HepG2 (cell line): ENCODE results near the gene ZNF554. TPM values are rescaled to one million over a fixed set of nuclear protein-coding genes. Genes with fewer than 3 reads are reported as not detected.

ENCODE experiments used
- ATAC-seq: fragments of 200-7000 bp; cut with Tn5 transposase; 3 replicates; pipeline ENCODE4 v1.9.1; 2020; ENCODE audit warnings: mild to moderate bottlenecking, moderate library complexity
- BruUV-seq: library from RNA; stranded (reverse); fragments of 400-500 nt; replicated peaks from 2 replicates; lab custom pipeline; 2021; lab: Mats Ljungman, UMichigan
- CTCF ChIA-PET: fragments of 300-600 bp; formaldehyde crosslinking; extraction: SDS; loops from one replicate; lab custom pipeline; 2021; ENCODE audit warnings: low total read pairs, inconsistent platforms, low intra/inter-chr PET ratio; lab: Yijun Ruan, JAX
- POLR2A ChIA-PET: fragments of 350-600 bp; sonication (Branson Sonifier 250); formaldehyde crosslinking; loops from one replicate; lab custom pipeline; 2020; ENCODE audit warnings: antibody characterized with exemption, inconsistent platforms; lab: Yijun Ruan, JAX
- DNase-seq: peaks from one replicate; pipeline ENCODE4 v3.0.0-alpha.2; 2015; ENCODE audit warnings: low spot score
- FAIRE-seq: peaks from 3 replicates; lab custom pipeline; 2011; peaks lifted over from hg19 to GRCh38; lab: Jason Lieb, UNC
- H2AFZ ChIP-seq: one replicate; pipeline ENCODE4 v1.6.1; 2011; ENCODE audit warnings: low read length, inconsistent platforms
- H3K27ac ChIP-seq: fragments of 300-600 bp; 3 replicates; pipeline ENCODE4 v1.8.0; 2011; ENCODE audit warnings: mixed run types, mild to moderate bottlenecking, mixed read lengths, low read length, inconsistent platforms; ENCODE audit not compliant: insufficient read depth; ENCODE audit errors: extremely low read length
- H3K27me3 ChIP-seq, 2 experiments: fragments of 200-600 bp in 1 of 2; 2 replicates in 1 of 2; 3 replicates in 1 of 2; pipeline versions ENCODE4 v1.6.0 to v1.8.0; 2011; ENCODE audit warnings: low read length in 2 of 2, mild to moderate bottlenecking in 2 of 2, moderate library complexity in 2 of 2, inconsistent platforms in 1 of 2; ENCODE audit not compliant: insufficient read depth in 2 of 2, control insufficient read depth in 1 of 2
- H3K36me3 ChIP-seq, 2 experiments: fragments of 200-600 bp in 1 of 2; replicated peaks in 1 of 2; 2 replicates in 1 of 2; 3 replicates in 1 of 2; pipeline versions ENCODE4 v1.5.1 to v1.8.0; 2011; ENCODE audit warnings: low read length in 2 of 2, inconsistent platforms in 1 of 2; ENCODE audit not compliant: insufficient read depth in 2 of 2, control insufficient read depth in 1 of 2
- H3K4me1 ChIP-seq: 2 replicates; pipeline ENCODE4 v1.5.1; 2012; ENCODE audit warnings: low read length, inconsistent platforms; ENCODE audit not compliant: insufficient read depth
- H3K4me2 ChIP-seq: 2 replicates; pipeline ENCODE4 v1.6.0; 2011; ENCODE audit warnings: low read depth, low read length, inconsistent platforms
- H3K4me3 ChIP-seq, 3 experiments: fragments of 200-600 bp in 1 of 3; sonication (generic), shearing (Covaris generic) in 1 of 3; replicated peaks in 1 of 3; 2 replicates each; pipeline ENCODE4 v1.5.1; 2011 to 2016; ENCODE audit warnings: low read length in 3 of 3, inconsistent platforms in 2 of 3, low read depth in 2 of 3, mild to moderate bottlenecking in 2 of 3, control low read depth in 1 of 3, mixed read lengths in 1 of 3; ENCODE audit not compliant: insufficient read depth in 1 of 3
- H3K79me2 ChIP-seq: one replicate; pipeline ENCODE4 v1.6.1; 2011; ENCODE audit warnings: low read length, inconsistent platforms; ENCODE audit not compliant: insufficient read depth
- H3K9ac ChIP-seq: 2 replicates; pipeline ENCODE4 v1.6.0; 2011; ENCODE audit warnings: mild to moderate bottlenecking, low read depth, low read length, inconsistent platforms; ENCODE audit not compliant: insufficient read depth
- H3K9me3 ChIP-seq: 2 replicates; pipeline ENCODE4 v1.5.1; 2012; ENCODE audit warnings: mild to moderate bottlenecking, low read length
- H4K20me1 ChIP-seq: 2 replicates; pipeline ENCODE4 v1.6.0; 2011; ENCODE audit warnings: inconsistent platforms, mild to moderate bottlenecking, low read length, moderate library complexity; ENCODE audit not compliant: insufficient read depth
- AKNA ChIP-seq: sonication (generic); formaldehyde crosslinking; IDR thresholded peaks from 2 replicates; pipeline ENCODE4 v1.4.0; 2020; ENCODE audit warnings: missing genetic modification reagents, borderline replicate concordance
- EZH2 ChIP-seq: conservative IDR thresholded peaks from 2 replicates; pipeline ENCODE4 v1.6.1; 2012; ENCODE audit warnings: mild to moderate bottlenecking, low read depth, low read length, moderate library complexity
- HIVEP1 ChIP-seq: sonication (generic); formaldehyde crosslinking; IDR thresholded peaks from 2 replicates; pipeline ENCODE4 v1.4.0; 2020; ENCODE audit warnings: mild to moderate bottlenecking, missing genetic modification reagents
- JARID2 ChIP-seq: sonication (generic); formaldehyde crosslinking; IDR thresholded peaks from 2 replicates; pipeline ENCODE4 v1.8.1; 2023; ENCODE audit warnings: missing genetic modification reagents, inconsistent platforms; ENCODE audit not compliant: insufficient replicate concordance
- RFX3 ChIP-seq: IDR thresholded peaks from 2 replicates; pipeline ENCODE4 v1.6.1; 2016; ENCODE audit warnings: missing biosample characterization, missing genetic modification reagents
- YEATS4 ChIP-seq: sonication (generic); formaldehyde crosslinking; IDR thresholded peaks from 2 replicates; pipeline ENCODE4 v1.4.0; 2020; ENCODE audit warnings: missing genetic modification reagents, borderline replicate concordance
- ZNF616 ChIP-seq: sonication (generic); formaldehyde crosslinking; IDR thresholded peaks from 2 replicates; pipeline ENCODE4 v1.5.0; 2020; ENCODE audit warnings: low read depth, mild to moderate bottlenecking, missing genetic modification reagents
- ZNF644 ChIP-seq: IDR thresholded peaks from 2 replicates; pipeline ENCODE4 v1.6.1; 2016; ENCODE audit warnings: low read depth
- WGBS: methylation state at CpG from one replicate; pipeline ENCODE4 v1.1.6; 2017; ENCODE audit warnings: low lambda C conversion rate; 5-methylcytosine and 5-hydroxymethylcytosine counted together
- in situ Hi-C: cut with HindIII; loops from 2 replicates; pipeline ENCODE4 v1.10.0; 2017; ENCODE audit warnings: low pct_unique_long_range_greater_than_20kb; ENCODE audit not compliant: extremely low pct_ligation_motif_present
- intact Hi-C: fragments of 100-400 bp; cut with micrococcal nuclease; formaldehyde crosslinking; loops from one replicate; pipeline ENCODE4 v1.10.0; 2022; ENCODE audit not compliant: unreplicated experiment
- polyA plus RNA-seq, 8 experiments: library from polyadenylated mRNA; depleted of rRNA in 3 of 8; stranded (reverse) in 7 of 8; unstranded in 1 of 8; fragments of >200 nt; fragmentation: Illumina TruSeq in 4 of 8; extraction: Trizol in 4 of 8; gene quantifications; 2 replicates each; pipeline versions ENCODE4 v1.2.1 to v1.2.3, GENCODE V29; 2011 to 2016; ENCODE audit warnings: low read depth in 4 of 8, missing spikeins in 1 of 8, mixed read lengths in 1 of 8; ENCODE audit not compliant: insufficient read depth in 1 of 8
- total RNA-seq, 5 experiments: library from RNA; depleted of rRNA; stranded (reverse); fragments of >200 nt; fragmentation: Illumina TruSeq; extraction: Trizol; gene quantifications; 2 replicates each; pipeline ENCODE4 v1.2.3, GENCODE V29; 2016; ENCODE audit warnings: low read depth in 1 of 5
- TF ChIP-seq, protein P1 (sequence below): sonication (generic); formaldehyde crosslinking; IDR thresholded peaks from 2 replicates; pipeline ENCODE4 v1.5.1; 2020; ENCODE audit warnings: mild to moderate bottlenecking, missing genetic modification reagents, borderline replicate concordance

Gene ZNF554
- total and polyA plus RNA-seq, 2 of the 13 experiments (the other 11 are each of a cell fraction or from before 2014, with no cell fraction given): 2.2 to 2.7 TPM

DNA sequence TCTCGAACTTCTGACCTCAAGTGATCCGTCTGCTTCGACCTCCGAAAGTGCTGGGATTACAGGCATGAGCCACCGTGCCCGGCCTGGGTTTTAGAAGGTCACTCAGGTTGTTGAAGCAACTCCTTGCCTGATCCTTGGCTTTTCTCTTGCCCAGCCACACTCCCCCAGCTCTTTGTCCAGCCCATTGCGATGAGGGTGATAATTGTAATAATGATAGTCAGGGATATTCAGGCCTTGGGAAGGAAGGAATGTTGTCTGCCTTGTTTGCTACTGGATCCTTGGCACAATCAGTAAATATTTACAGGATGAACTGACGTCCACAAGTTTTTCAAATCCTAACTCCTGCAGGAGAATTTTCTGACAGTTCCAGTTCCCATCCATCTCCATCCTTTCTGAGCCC, 32.6 kb upstream of the ZNF554 start:
- FAIRE-seq (no peak), ATAC-seq (no peak), DNase-seq (no peak)
- Histone ChIP-seq H3K9me3 (no peaks in the 10 kb centered on the region), H3K36me3 (peaks cover 1 to 13% of the 10 kb centered on the region in 2 experiments; a peak in 2 of 5 replicates), H3K4me2 (peak overlapping the region; percentile 38; the same call in 1 of the 2 replicates), H3K4me1 (peaks cover 76% of the 10 kb centered on the region), H3K4me3 (no peak overlapping the region), H3K27ac (no peak overlapping the region), H4K20me1 (peaks cover 15% of the 10 kb centered on the region), H3K27me3 (no peaks in the 10 kb centered on the region; a peak in 1 of 5 replicates), H2AFZ (no peak overlapping the region), H3K79me2 (peaks cover 44% of the 10 kb centered on the region), H3K9ac (no peak overlapping the region)
- CTCF ChIA-PET: no interaction called here
- intact Hi-C loops (no loop called here), in situ Hi-C loops (no loop called here)
- BruUV-seq: no TSS peak
- 84% methylated on average over 8 of the region's 8 CpGs for WGBS
- TF ChIP-seq EZH2: no peak
- no peak for TF ChIP-seq AKNA (CRISPR knock-in tag)
- TF ChIP-seq HIVEP1 (CRISPR knock-in tag): no peak
- no peak for TF ChIP-seq ZNF644 (CRISPR knock-in tag)
- TF ChIP-seq, protein P1, sequence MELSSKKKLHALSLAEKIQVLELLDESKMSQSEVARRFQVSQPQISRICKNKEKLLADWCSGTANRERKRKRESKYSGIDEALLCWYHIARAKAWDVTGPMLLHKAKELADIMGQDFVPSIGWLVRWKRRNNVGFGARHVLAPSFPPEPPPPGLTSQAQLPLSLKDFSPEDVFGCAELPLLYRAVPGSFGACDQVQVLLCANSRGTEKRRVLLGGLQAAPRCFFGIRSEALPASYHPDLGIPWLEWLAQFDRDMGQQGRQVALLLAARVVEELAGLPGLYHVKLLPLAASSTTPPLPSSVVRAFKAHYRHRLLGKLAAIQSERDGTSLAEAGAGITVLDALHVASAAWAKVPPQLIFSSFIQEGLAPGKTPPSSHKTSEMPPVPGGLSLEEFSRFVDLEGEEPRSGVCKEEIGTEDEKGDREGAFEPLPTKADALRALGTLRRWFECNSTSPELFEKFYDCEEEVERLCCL (CRISPR knock-in tag): no peak
- no peak for TF ChIP-seq JARID2 (CRISPR knock-in tag)
- TF ChIP-seq ZNF616 (CRISPR knock-in tag): no peak
- TF ChIP-seq YEATS4: no peak
- no peak for TF ChIP-seq RFX3 (CRISPR knock-in tag)
- POLR2A ChIA-PET: interaction anchor here (1.2 to 2.2 kb wide), 2 partner anchors 24 to 80 kb away, joined by 3 to 6 read pairs; partner anchors contain the start of gene ZNF556
